OCI-LY1 (cell line): Measurements from ENCODE around the gene S100A4.

ENCODE experiments used
- H2AFZ ChIP-seq: fragments of 200-600 bp; sonication (generic), shearing (Covaris generic); 2 replicates; pipeline ENCODE4 v1.6.0; 2014; ENCODE audit warnings: antibody characterized with exemption, mild to moderate bottlenecking, low read length
- H3F3A ChIP-seq: fragments of 200-600 bp; sonication (generic), shearing (Covaris generic); 2 replicates; pipeline ENCODE4 v1.6.0; 2014; ENCODE audit warnings: mild to moderate bottlenecking, antibody characterized with exemption, low read length, moderate library complexity; ENCODE audit not compliant: insufficient read depth
- H3K27ac ChIP-seq: fragments of 200-600 bp; sonication (generic); 2 replicates; pipeline ENCODE4 v1.5.1; 2014; ENCODE audit warnings: low read length, mixed run types, mild to moderate bottlenecking, low read depth; ENCODE audit not compliant: poor library complexity, severe bottlenecking
- H3K27me3 ChIP-seq: fragments of 200-600 bp; sonication (generic); 2 replicates; pipeline ENCODE4 v1.6.0; 2014; ENCODE audit warnings: antibody characterized with exemption, mild to moderate bottlenecking, low read length, moderate library complexity; ENCODE audit not compliant: insufficient read depth
- H3K36me3 ChIP-seq: fragments of 200-600 bp; sonication (generic); 2 replicates; pipeline ENCODE4 v1.6.1; 2014; ENCODE audit warnings: mild to moderate bottlenecking, antibody characterized with exemption, low read length, moderate library complexity, mixed read lengths; ENCODE audit not compliant: insufficient read depth
- H3K4me1 ChIP-seq: fragments of 200-600 bp; sonication (generic); 2 replicates; pipeline ENCODE4 v1.5.1; 2014; ENCODE audit warnings: mild to moderate bottlenecking, low read length, moderate library complexity; ENCODE audit not compliant: insufficient read depth, severe bottlenecking
- H3K4me2 ChIP-seq: fragments of 200-600 bp; sonication (generic), shearing (Covaris generic); 2 replicates; pipeline ENCODE4 v1.6.1; 2014; ENCODE audit warnings: low read length
- H3K4me3 ChIP-seq: fragments of 200-600 bp; sonication (generic); 2 replicates; pipeline ENCODE4 v1.5.1; 2014; ENCODE audit warnings: low read length, low read depth, mild to moderate bottlenecking, mixed read lengths; ENCODE audit not compliant: poor library complexity, severe bottlenecking
- H3K79me2 ChIP-seq: fragments of 200-600 bp; shearing (Covaris generic); 2 replicates; pipeline ENCODE4 v1.6.1; 2016; ENCODE audit warnings: mixed run types, low read length, mixed read lengths; ENCODE audit not compliant: insufficient read depth
- H3K9ac ChIP-seq: fragments of 200-600 bp; sonication (generic), shearing (Covaris generic); 2 replicates; pipeline ENCODE4 v1.6.1; 2014; ENCODE audit warnings: mild to moderate bottlenecking, low read length, mixed read lengths
- H3K9me2 ChIP-seq: fragments of 200-600 bp; sonication (generic), shearing (Covaris generic); 2 replicates; pipeline ENCODE4 v1.6.1; 2014; ENCODE audit warnings: low read depth, mild to moderate bottlenecking, low read length, mixed read lengths
- H3K9me3 ChIP-seq: fragments of 200-600 bp; shearing (Covaris generic); 2 replicates; pipeline ENCODE4 v1.6.1; 2014; ENCODE audit warnings: low read length, mixed read lengths
- H4K20me1 ChIP-seq: fragments of 200-600 bp; sonication (generic), shearing (Covaris generic); 2 replicates; pipeline ENCODE4 v1.6.0; 2016; ENCODE audit warnings: mild to moderate bottlenecking, low read length; ENCODE audit not compliant: insufficient read depth
- EZH2 ChIP-seq: fragments of 200-600 bp; sonication (generic), shearing (Covaris generic); IDR thresholded peaks from 2 replicates; pipeline ENCODE4 v1.8.0; 2017; ENCODE audit warnings: borderline replicate concordance, mixed run types, mild to moderate bottlenecking, antibody characterized with exemption, low read length, moderate library complexity, mixed read lengths
- TF ChIP-seq, protein P1 (sequence below): fragments of 200-600 bp; sonication (generic), shearing (Covaris generic); IDR thresholded peaks from 2 replicates; pipeline ENCODE4 v1.5.1; 2017; ENCODE audit warnings: mild to moderate bottlenecking, antibody characterized with exemption, low read length, moderate library complexity, mixed read lengths

The S100A4 gene

DNA sequence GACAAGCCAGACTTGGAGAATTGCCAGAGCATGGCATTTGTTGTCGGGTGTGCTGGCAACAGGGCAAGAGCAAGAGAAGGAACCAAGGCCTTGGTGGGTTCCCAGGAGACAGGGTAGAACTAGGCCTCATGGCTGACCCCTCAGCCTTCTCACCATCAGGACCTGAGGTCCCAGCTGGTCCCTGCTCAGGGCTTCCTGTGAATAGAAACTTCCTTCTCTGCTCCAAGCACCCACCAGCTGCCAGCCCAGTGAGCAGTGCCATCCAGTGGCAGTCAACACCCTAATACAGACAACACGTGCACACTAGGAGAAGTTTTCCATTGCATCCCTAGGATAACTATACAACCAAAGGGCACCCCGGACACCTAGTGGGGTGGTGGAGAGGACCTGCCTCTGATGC lies 32.6 kb downstream of the S100A4 start:
- H3K27ac ChIP-seq, result no peak overlapping the region
- H3K4me2 ChIP-seq, result no peak overlapping the region
- H3K36me3 ChIP-seq, result no peaks in the 10 kb centered on the region
- no peak overlapping the region for H2AFZ ChIP-seq
- H3K79me2 ChIP-seq, result no peaks in the 10 kb centered on the region
- no peak overlapping the region for H3K4me3 ChIP-seq
- H4K20me1 ChIP-seq, result no peaks in the 10 kb centered on the region
- no peaks in the 10 kb centered on the region for H3F3A ChIP-seq
- H3K9ac ChIP-seq, result no peak overlapping the region
- 0 out of 2 replicates have a peak, but pooled peaks cover 6% of the 10 kb centered on the region for H3K27me3 ChIP-seq
- H3K4me1 ChIP-seq, result peaks cover 3% of the 10 kb centered on the region
- H3K9me2 ChIP-seq, result no peaks in the 10 kb centered on the region
- no peak for TF ChIP-seq EZH2
- TF ChIP-seq, protein P1, sequence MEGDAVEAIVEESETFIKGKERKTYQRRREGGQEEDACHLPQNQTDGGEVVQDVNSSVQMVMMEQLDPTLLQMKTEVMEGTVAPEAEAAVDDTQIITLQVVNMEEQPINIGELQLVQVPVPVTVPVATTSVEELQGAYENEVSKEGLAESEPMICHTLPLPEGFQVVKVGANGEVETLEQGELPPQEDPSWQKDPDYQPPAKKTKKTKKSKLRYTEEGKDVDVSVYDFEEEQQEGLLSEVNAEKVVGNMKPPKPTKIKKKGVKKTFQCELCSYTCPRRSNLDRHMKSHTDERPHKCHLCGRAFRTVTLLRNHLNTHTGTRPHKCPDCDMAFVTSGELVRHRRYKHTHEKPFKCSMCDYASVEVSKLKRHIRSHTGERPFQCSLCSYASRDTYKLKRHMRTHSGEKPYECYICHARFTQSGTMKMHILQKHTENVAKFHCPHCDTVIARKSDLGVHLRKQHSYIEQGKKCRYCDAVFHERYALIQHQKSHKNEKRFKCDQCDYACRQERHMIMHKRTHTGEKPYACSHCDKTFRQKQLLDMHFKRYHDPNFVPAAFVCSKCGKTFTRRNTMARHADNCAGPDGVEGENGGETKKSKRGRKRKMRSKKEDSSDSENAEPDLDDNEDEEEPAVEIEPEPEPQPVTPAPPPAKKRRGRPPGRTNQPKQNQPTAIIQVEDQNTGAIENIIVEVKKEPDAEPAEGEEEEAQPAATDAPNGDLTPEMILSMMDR, result no peak
- H3K9me3 ChIP-seq, result no peaks in the 10 kb centered on the region

DNA sequence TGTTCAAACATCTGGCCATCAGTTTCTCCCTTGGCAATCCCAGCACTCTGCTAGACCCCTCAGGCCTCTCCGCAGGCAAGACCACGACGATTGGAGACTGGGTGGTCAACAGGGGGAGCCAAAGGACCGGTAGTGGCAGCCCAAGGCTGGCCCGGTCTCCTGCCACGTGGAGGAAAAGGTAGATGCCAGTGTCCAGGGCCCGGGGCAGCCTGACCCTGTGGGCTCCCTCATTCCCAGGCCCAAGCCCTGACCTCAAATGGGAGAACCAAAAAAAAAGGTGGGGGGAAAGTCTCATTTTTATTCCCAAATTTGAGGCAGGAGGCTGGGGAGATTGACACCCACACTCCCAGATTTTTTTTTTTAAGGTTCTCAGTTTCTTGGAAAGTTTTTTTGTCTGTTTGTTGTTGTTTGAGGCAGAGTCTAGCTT lies 34.6 kb downstream of the S100A4 start:
- H3K4me2 ChIP-seq, result no peak overlapping the region
- H3K4me3 ChIP-seq, result no peak overlapping the region
- H2AFZ ChIP-seq, result no peak overlapping the region
- no peak overlapping the region for H3K27ac ChIP-seq
- H3K9me3 ChIP-seq, result no peaks in the 10 kb centered on the region
- 0 out of 2 replicates have a peak, but pooled peaks cover 6% of the 10 kb centered on the region for H3K27me3 ChIP-seq
- no peaks in the 10 kb centered on the region for H3F3A ChIP-seq
- no peaks in the 10 kb centered on the region for H3K79me2 ChIP-seq
- H3K9me2 ChIP-seq, result no peaks in the 10 kb centered on the region
- no peak overlapping the region for H3K9ac ChIP-seq
- no peaks in the 10 kb centered on the region for H3K36me3 ChIP-seq
- H3K4me1 ChIP-seq, result peaks cover 3% of the 10 kb centered on the region
- TF ChIP-seq, protein P1, result peak; percentile 96
- no peak for TF ChIP-seq EZH2
- H4K20me1 ChIP-seq, result no peaks in the 10 kb centered on the region

DNA sequence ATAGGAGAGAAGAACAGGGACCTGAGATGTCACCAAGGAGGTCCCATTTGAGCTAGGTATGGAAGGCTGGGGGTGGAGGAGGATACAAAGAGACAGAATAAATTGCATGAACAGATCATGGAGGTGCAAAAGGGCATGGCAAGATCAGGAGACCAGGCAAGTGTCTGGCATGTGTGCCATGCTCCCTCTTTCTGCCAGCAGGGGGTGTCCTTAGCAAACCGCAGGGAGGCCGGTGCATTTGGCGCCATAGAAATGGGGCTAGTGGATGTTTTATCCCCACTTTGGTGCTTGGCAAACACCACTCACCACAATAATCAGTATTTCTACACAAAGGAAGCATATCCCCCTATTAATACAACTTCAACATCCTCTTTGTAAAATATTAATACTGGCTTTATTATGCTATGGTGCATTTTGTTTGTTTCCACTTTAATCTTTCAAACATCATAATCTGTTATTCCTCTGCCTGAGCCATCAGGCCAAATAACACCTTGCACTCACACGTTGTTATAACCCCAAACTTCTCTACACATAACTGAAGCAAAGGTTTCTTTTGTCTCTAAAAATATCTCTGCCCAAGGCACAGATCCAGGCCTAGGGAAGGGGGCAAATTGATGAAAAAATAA lies 35.8 kb downstream of the S100A4 start:
- no peaks in the 10 kb centered on the region for H3K36me3 ChIP-seq
- no peaks in the 10 kb centered on the region for H4K20me1 ChIP-seq
- H3K4me1 ChIP-seq, result peaks cover 3% of the 10 kb centered on the region
- H3K27ac ChIP-seq, result no peak overlapping the region
- no peaks in the 10 kb centered on the region for H3K9me2 ChIP-seq
- H3K4me2 ChIP-seq, result no peak overlapping the region
- H2AFZ ChIP-seq, result no peak overlapping the region
- no peak overlapping the region for H3K9ac ChIP-seq
- no peaks in the 10 kb centered on the region for H3K9me3 ChIP-seq
- TF ChIP-seq EZH2, result no peak
- TF ChIP-seq, protein P1, result peak; percentile 91
- no peaks in the 10 kb centered on the region for H3K27me3 ChIP-seq
- no peaks in the 10 kb centered on the region for H3F3A ChIP-seq
- no peak overlapping the region for H3K4me3 ChIP-seq
- no peaks in the 10 kb centered on the region for H3K79me2 ChIP-seq
